Fibroblast of skin of left quadriceps (primary cell): ENCODE data around the gene RELB.

Experiments
- DNase-seq, 2 experiments: peaks; one replicate each; pipeline ENCODE4 v3.0.0-alpha.2; 2013; ENCODE audit warnings: low read depth in 2 of 2

The RELB gene

DNA sequence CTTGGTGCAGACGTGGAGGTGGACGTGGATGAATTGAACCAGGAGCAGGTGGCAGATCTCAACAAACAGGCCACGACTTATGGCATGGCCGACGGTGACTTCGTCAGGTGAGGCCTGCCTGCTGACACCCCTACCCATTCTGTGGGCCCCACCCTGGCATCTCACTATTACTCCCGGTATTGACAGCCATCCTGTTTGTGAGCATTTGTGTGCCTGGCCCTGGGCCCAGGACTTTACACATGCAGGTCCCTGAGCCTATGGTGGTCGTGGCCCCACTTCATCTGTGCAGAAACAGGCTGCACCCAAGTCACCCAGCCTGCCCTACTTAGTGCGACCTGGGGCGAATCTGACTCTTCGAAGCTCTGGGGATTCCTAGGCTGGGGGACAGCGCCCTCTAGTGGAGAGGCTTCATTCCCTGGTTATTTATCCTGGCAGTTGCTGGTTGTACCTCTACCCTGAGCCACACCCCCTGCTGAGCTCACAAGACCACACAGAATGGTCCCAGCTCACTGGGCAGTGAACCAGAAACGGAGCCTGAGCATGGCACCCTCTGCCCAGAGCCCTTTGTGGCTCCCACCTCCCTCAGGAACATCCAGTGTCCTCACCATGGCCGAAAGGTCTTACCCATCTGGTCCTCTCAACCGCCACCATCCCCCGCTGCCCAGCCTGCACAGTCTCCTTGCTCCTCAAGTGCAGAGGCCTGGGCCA lies 58.1 kb downstream of the RELB start:
- peak; percentile 19 to 22 for DNase-seq

DNA sequence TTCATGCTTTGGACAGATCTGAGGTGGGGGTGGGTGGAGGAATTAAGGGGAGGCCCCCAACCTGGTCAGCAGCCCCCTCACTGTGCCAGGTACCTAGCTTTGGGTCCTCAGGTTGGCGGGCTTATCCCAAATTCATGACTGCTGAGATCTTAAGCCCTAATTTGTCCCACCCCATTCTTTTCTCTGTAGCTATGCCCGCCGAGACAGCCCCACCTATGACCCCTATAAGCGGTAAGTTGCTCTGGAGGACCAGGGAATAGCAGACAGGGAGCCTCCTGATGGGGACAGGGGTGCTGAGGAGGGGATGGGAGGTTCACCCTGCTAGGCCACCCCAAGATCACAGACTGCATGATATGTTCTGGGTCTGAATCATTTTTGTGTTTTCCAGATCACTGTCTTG lies 60.7 kb downstream of the RELB start:
- no peak for DNase-seq

DNA sequence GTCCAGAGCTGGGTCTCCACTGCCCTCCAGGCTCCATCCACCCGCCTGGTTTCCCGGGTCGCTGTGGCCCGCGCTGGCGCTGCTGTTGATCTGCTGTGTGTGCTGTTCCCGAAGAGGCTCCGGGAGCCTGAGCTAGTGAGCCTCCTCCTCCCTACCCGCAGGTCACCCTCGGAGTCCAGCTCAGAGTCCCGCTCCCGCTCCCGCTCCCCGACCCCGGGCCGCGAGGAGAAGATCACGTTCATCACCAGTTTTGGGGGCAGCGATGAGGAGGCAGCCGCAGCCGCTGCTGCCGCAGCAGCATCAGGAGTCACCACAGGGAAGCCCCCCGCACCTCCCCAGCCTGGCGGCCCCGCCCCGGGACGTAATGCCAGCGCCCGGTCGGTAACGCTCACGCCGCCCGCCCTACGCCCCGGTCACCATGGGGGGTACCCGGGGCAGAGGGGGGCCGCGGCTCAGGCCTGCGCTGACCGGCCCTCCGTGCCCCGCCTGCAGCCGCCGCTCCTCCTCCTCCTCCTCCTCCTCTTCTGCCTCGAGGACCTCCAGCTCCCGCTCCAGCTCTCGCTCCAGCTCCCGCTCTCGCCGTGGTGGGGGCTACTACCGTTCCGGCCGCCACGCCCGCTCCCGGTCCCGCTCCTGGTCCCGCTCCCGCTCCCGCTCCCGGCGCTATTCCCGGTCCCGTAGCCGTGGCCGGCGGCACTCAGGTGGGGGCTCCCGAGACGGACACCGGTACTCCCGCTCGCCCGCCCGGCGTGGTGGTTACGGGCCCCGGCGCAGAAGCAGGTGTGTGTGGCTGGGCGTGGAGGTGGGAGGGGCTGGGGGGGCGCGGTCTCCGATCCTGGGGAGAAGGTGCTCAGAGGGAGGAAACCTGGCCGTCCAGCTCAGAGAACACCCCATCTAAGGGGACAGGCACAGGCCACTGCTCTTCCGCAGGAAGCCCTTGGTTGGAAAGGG lies 62.9 kb downstream of the RELB start:
- no peak for DNase-seq

DNA sequence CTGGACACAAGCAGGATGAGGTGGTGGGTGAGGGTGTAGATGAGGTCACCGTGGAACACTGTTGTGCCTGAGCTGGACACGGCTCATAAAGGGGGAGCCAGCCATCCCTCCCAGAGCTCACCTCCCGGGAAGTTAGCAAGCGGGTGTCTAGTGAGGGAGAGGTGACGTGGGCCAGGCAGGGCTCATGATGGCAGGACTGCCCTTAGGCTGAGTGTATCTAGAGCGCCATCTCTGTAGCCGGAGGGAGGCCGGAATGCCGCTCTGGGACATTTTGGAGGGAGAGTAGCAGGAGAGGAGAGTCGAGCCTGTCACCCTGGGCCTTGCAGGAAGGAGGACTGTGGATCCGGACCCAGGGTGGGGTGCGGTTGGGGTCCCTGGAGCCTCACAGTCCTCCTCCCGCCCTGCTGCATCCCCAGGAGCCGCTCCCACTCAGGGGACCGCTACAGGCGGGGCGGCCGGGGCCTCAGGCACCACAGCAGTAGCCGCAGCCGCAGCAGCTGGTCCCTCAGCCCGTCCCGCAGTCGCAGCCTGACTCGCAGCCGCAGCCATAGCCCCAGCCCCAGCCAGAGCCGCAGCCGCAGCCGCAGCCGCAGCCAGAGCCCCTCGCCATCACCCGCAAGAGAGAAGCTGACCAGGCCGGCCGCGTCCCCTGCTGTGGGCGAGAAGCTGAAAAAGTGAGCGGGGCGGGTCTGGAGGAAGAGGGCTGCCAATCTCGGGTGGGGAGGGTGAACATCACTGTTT lies 65.8 kb downstream of the RELB start:
- DNase-seq, result no peak

DNA sequence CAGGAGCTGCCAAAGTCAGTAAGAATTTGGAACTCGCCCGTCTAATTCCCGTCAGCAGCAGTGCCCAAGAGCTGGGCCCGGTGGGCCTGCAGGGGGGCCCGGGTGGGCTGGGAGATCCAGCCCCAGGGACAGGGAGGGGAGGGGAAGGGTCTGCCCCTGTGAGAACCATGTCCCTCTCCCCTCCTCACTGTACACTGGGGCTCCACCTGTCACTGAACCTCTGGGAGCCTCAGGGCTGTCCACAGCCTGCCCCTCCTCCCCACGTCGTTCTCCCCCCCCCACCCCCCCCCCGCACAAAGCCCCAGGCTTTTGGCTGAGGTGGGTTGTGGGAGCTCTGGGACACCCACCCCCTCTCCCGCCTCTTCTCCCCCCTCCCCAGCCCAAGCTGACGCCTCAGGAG lies 66.8 kb downstream of the RELB start:
- no peak for DNase-seq

DNA sequence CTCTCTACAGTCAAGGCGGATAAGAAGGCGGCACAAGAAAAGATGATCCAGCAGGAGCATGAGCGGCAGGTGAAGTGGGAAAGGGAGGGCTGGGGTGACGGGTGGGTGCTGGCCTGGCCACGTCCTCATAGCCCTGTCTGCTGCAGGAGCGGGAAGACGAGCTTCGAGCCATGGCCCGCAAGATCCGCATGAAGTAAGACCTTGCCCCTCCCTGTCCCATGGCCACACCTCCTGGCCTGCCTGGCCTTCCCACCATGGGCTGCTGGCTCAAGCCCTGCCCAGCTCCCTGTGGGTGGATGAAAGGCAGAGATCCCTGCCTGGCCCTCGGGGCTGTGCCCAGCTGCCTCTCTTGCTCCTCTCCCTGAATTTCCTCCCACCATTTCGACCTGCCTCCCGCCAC lies 67.8 kb downstream of the RELB start:
- no peak for DNase-seq

DNA sequence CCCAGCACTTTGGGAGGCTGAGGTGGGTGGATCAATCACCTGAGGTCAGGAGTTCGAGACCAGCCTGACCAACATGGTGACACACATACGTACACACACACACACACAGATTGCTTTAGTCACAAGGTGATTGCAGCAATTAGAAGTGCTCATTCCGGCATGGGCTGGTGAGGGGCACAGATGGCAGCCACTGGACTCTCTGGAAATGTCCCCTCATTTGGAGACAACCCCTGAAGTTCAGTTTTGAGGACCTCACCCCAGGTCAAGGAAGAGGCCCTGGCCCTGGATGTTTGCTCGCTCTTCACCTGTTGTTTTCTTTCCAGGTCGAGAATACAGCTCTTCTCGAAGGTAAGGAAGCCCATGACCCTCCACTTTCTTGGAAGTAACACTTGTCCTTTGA lies 69.0 kb downstream of the RELB start:
- DNase-seq, result no peak

DNA sequence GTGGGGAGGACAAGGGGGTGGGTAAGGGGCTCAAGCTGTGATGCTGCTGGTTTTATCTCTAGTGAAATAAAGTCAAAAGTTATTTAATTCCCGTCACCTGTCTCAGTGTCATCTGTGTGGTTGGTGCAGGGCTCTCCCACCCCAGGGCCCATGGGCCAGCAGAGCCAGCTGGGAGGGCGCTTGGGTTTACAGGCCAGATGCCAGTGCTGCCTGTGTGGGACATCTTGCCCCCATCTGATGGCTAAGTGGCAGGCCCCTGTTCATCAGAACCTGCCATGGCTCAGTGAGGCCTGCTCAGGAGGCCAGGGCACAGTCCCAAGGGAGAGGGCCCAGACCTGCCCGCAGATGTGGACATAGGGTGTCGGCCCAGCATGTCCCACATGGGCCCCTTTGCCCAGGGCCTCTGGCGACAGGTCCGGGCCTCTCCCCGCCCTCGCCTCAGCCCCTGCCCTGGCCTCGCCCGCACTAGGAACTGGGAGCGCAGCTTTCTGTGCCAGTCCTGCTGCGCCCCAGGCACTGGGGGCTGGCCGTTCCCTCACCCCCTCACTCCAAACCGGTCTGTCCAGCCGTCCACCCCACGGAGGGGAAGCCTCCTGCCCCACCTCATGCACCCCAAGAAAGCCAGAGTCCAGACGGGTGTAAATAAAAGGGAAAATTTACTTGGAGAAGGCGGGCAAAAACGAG lies 69.7 kb downstream of the RELB start:
- no peak for DNase-seq

DNA sequence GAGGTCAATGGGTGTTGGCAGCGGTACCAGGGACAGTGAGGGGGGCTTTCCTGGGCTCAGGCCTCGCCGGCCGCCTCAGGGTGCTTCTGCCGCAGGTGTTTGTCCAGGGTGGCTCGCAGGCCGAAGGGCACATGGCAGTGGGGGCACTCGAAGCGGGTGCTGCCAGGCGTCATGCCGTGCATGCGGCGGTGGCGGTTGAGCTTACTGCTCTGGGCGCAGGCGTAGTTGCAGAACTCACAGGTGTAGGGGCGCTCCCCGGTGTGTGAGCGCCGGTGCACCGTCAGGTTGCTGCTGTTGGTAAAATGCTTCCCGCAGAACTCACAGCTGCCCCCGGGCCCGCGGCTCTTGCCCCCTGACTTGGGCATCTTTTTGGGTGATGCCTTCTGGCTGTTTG lies 70.3 kb downstream of the RELB start:
- no peak for DNase-seq

DNA sequence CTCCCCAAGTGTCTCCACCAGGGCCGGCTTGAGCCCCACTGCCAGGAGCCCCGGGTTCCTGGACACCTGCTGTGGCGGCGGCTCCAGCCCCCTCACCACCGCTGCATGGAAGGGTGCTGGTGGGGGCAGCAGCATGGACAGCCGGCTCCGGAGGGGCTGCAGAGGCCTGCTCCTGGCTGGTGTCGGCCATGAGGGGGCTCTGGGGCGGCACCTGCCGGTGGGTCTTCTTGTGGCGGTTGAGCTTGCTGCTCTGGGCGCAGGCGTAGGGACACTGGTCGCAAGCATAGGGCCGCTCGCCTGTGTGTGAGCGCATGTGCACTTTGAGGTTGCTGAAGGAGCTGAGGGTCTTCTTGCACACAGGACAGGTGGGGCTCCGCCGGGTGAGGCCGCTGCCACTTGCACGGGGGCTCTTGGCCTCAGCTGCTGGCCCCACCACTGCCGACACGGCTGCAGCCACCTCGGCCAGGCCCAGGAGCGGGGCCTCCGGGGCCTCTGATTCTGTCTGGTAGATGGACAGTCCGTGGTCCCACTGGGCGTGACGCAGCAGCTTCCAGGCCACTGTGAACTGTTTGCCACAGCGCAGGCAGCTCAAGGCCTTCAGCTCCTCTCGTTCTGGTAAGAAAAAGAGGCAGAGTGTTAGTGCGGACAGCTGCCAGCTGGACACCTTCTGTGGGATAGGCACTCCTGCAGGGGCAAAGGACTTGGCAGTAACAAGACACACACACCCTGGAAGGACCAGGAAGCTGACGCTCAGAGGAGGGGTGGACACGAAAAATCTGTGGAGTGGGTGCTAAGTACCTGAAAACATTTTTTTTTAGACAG lies 70.9 kb downstream of the RELB start:
- DNase-seq, result no peak

DNA sequence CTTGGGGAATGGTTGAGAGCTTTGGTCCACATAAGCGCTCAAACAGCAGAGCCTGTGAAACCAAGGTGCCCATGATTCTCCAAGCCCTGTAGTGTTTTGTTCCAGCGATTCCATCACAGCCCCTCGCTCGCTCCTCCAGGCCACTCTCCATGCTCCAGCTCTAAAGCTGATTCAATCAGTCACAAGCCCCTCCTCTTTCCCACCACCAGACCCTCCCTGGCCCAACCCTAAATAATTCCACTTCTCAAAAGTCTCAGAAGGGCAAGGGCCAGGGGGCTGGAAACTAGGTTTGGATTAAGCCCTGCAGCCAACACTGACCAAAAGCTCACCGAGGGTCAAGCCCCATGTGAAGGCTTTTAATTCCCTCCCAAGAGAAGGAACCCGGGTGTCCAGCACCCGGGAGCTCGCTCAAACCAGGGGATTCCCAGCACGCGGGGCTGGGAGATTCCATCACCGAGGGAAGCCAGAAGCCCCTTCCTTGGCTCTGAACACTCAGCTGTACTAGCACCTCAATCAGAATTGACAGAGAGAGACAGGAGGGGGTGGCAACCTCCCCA lies 73.6 kb downstream of the RELB start:
- no peak for DNase-seq

DNA sequence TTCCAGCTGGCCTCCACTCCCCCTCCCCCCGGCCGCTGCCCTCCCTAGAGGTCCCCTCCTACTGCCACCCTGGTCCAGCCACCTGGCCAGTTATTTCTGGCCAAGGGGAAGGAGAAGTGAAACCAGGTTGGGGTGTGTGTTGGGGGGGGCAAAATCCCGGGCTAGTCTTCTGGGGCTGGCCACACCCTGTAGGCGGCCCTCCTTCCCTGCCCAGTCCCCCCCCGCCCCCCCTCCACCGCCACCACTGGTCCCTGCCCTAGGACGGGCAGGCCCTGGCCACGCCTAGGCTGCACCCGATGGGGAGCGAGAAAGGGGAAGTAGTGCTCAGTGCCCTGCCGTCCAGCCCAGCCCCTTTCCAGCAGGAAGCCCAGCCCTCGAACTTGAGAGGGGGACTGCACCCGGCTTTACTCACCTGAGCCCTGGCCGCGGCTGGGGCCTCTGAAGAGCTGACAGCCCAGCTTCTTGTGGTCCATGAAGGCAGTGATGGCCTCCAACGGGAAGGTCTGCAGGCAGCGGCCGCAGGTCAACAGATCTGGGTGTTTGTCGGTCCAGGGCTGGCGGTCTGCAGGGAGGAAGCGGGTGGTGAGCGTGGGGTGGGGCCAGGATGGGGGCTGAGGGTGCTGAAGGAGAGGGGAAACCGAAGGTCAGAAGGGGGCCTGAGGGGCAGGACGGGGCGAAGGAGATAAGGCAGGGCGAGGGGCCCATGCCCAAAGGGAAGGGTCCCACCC lies 74.2 kb downstream of the RELB start:
- DNase-seq, result no peak

DNA sequence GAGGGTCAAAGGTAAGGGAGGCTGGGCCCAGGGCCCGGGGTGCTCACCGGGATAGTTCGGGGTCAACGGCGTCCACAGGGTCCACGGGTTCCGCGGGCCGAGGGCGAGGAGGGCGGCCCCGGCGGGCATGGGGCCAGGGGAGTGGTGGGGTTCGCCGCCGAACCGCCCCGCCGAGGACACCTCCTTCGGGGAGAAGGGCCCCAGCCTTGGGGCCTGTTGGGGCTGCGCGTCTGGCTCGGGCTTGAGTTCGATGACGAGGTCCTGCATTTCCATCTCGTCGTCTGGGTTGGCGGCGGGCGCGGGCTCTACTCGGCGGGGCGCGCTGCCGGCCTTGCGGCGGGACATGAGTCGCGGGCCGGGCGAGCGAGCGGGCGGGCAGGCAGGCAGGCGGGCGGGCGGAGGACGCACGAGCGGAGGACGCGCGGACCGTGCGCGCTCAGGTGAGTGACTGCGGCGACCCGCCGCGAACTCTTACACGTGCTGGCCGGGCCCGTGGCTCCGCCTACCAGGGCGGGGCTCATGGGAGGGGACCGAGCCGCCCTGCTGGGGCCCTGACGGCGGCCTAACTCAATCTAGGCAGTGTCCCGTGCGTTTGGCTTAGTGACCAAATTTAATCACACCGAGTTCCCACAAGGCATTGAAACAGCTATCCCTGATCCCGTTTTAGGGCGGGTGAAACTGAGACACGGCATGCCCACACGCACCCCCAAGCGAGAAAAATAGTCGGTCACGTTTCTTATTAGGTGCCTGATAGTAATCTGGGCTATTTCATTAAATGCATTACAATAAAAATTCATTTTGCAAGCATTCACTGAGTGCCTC lies 75.0 kb downstream of the RELB start, which contains the start of gene ZNF296:
Gene ZNF296, minus strand, starts transcription at position 450 of the 822 bp plus-strand sequence. Its CDS starts 105 bp downstream, at position 345.
- DNase-seq, result no peak

DNA sequence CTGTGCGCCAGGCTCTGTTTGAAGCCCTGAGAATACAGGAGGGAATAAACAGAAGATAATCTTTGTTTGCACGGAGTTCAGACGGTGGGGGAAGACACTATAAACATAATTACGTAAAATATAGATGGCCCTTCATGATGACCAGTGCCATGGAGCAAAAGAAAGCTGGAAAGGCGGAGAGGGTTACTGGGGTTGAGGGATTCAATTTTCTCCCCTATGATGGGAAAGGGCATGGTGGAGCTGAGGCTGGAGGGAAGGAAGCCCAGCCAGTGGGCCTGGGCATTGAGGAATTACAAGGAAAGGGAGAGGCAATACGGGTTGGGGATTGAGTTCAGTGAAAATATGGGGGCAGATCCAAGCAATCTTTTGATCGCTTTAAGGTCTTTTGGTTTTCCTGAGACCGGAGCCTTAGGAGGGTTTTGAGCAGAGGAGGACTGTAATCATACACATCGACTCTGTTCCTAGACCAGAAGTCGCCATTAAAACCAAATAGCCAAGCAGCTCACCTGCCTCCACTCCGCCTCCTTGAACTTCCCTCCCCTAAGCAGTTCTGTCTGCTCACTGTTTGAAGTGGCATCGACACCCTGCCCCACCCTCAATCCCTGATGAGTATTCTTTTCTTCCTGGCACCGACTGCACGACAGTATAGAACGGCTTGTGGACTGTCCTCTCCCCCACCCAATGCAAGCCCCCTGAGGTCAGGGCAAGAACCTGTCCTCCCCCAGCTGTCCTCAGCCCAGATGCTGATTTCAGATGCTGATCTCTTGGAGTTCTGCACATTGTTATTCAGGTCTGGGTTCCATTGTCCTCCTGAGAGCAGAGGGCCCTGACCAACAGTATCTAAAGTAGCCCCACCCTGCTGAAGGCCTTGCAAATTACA lies 75.8 kb downstream of the RELB start:
- no peak for DNase-seq

DNA sequence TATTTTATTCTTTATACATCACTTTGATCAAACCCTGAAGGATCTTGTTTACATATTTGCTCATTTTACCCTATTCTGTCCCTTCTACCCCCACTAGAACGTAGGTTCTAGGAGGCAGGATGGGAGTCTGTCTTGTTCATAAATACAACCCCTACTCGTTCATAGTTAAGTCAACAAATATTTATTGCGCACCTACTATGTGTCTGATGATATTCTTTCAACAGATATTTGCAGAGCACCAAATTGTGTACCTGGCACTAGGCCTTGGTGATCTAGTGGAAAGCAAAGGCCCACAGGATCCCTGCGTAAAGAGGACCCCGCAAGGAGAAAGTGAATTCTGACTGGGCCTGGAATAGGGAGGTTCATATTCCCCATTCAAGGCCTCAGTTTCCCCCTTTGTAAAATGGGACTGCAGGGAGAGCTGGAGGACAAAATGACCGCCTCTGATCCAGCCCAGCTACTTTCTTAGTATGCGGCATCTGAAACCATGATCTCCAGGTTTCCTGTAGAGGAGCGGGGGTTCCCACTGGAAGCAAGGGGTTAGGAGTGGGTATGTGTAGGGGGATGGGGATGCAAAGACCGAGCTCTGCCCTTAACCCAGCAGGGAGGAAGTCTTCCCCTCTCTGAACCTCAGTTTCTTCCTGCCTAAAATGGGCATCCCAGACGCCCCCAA lies 77.3 kb downstream of the RELB start:
- no peak for DNase-seq

DNA sequence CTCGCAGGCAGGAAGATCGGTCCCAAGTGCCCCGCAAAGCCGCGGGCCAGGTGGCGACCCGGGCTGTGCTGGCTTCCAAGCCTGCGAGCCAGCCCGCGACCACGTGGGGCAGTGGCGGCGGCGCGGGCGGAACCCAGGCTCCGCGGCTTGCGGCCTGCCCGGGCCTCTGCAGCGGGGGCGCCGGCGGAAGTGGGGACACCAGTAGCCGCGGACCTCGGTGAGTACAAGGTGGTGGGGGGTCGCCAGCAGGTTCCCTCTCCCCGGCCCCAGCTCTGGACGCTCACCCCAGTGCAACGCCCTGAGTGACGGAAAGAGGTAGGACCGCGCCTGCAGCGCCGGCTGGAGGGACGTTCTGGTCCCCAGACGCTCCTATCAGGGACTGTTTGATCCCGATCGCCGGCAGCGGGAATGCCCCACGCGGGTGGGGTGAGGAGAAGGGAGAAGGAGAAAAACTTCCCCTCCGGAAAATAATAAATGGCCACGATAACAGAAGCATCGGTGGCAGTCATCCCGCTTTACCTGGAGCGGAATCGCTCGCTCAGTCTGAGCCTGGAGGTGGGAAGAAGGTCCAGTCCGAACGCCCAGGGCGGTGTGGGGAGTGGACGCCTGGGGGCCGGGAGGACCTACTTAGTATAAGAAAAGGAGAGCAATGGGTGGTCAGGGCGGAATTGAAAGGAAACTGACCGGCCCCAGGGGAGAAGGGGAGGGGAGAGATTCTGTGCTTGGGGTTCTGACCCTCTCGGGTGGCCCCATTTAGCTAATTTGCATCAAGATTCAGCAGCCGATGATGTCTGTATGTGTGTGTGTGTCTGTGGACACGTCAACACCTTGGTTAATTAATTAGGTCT lies 78.0 kb downstream of the RELB start, which contains the start of gene GEMIN7:
Gene GEMIN7, plus strand, starts transcription at position 198 of the 848 bp plus-strand sequence. CDS start 10,855 bp downstream, outside the sequence.
- peak; percentile 36 to 42 for DNase-seq
